H9 (cell line): ENCODE data around the gene SOSTDC1. TPM values are rescaled to one million over a fixed set of nuclear protein-coding genes. Genes with fewer than 3 reads are reported as not detected.

ENCODE experiments used
- DNase-seq: peaks from one replicate; pipeline ENCODE4 v3.0.0-alpha.2; 2017
- H2AFZ ChIP-seq: one replicate; pipeline ENCODE4 v1.6.1; 2013; ENCODE audit warnings: mild to moderate bottlenecking, low read length, control low read depth, moderate library complexity
- H2AK5ac ChIP-seq: 2 replicates; pipeline ENCODE4 v1.6.1; 2013; ENCODE audit warnings: low read length, control low read depth, mixed read lengths; ENCODE audit not compliant: insufficient read length
- H2BK120ac ChIP-seq: one replicate; pipeline ENCODE4 v1.6.1; 2013; ENCODE audit warnings: low read depth, mild to moderate bottlenecking, low read length, control low read depth, inconsistent platforms; ENCODE audit not compliant: poor library complexity, severe bottlenecking
- H2BK12ac ChIP-seq: 2 replicates; pipeline ENCODE4 v1.6.1; 2013; ENCODE audit warnings: low read length, control low read depth, mixed read lengths, low read depth; ENCODE audit not compliant: insufficient read length
- H2BK15ac ChIP-seq: 2 replicates; pipeline ENCODE4 v1.6.1; 2013; ENCODE audit warnings: low read depth, low read length, control low read depth
- H2BK20ac ChIP-seq: one replicate; pipeline ENCODE4 v1.6.1; 2013; ENCODE audit warnings: low read depth, mild to moderate bottlenecking, low read length, control low read depth, inconsistent platforms; ENCODE audit not compliant: poor library complexity, severe bottlenecking
- H2BK5ac ChIP-seq: 2 replicates; pipeline ENCODE4 v1.6.1; 2013; ENCODE audit warnings: low read length, control low read depth, mixed read lengths; ENCODE audit not compliant: insufficient read length
- H3K14ac ChIP-seq: 2 replicates; pipeline ENCODE4 v1.6.1; 2013; ENCODE audit warnings: low read length, control low read depth; ENCODE audit not compliant: insufficient read depth
- H3K18ac ChIP-seq: 2 replicates; pipeline ENCODE4 v1.6.1; 2013; ENCODE audit warnings: low read depth, mild to moderate bottlenecking, mixed read lengths, low read length, control low read depth; ENCODE audit not compliant: insufficient read length
- H3K23ac ChIP-seq: 2 replicates; pipeline ENCODE4 v1.6.1; 2013; ENCODE audit warnings: low read length, control low read depth, mixed read lengths, low read depth; ENCODE audit not compliant: insufficient read length
- H3K23me2 ChIP-seq: 2 replicates; pipeline ENCODE4 v1.6.1; 2013; ENCODE audit warnings: low read depth, mild to moderate bottlenecking, mixed read lengths, low read length, control low read depth; ENCODE audit not compliant: insufficient read length, poor library complexity, severe bottlenecking
- H3K27ac ChIP-seq: 2 replicates; pipeline ENCODE4 v1.5.1; 2013; ENCODE audit warnings: low read length, control low read depth, mixed read lengths, low read depth; ENCODE audit not compliant: insufficient read length
- H3K27me3 ChIP-seq: 2 replicates; pipeline ENCODE4 v1.6.1; 2013; ENCODE audit warnings: low read length, control low read depth, inconsistent platforms; ENCODE audit not compliant: insufficient read depth
- H3K4ac ChIP-seq: 2 replicates; pipeline ENCODE4 v1.6.1; 2013; ENCODE audit warnings: low read depth, mild to moderate bottlenecking, control low read depth, inconsistent platforms, low read length, moderate library complexity
- H3K4me1 ChIP-seq: 2 replicates; pipeline ENCODE4 v1.6.1; 2013; ENCODE audit warnings: low read length, control low read depth, inconsistent platforms; ENCODE audit not compliant: insufficient read depth
- H3K4me2 ChIP-seq: 2 replicates; pipeline ENCODE4 v1.6.1; 2013; ENCODE audit warnings: low read length, control low read depth, mixed read lengths; ENCODE audit not compliant: insufficient read length, insufficient read depth
- H3K56ac ChIP-seq: 2 replicates; pipeline ENCODE4 v1.6.1; 2013; ENCODE audit warnings: low read depth, mild to moderate bottlenecking, mixed read lengths, low read length, control low read depth; ENCODE audit not compliant: insufficient read length
- H3K79me1 ChIP-seq: 2 replicates; pipeline ENCODE4 v1.6.1; 2013; ENCODE audit warnings: low read depth, mild to moderate bottlenecking, moderate library complexity, low read length, control low read depth, inconsistent platforms; ENCODE audit not compliant: insufficient read depth, poor library complexity, severe bottlenecking
- H3K79me2 ChIP-seq: 2 replicates; pipeline ENCODE4 v1.6.1; 2013; ENCODE audit warnings: low read length, control low read depth, inconsistent platforms; ENCODE audit not compliant: insufficient read depth
- H3K9ac ChIP-seq: 2 replicates; pipeline ENCODE4 v1.6.1; 2013; ENCODE audit warnings: low read length, control low read depth, mixed read lengths; ENCODE audit not compliant: insufficient read length; ENCODE audit errors: extremely low read depth
- H3K9me3 ChIP-seq: one replicate; pipeline ENCODE4 v1.6.1; 2013; ENCODE audit warnings: low read depth, low read length, inconsistent platforms; ENCODE audit not compliant: control insufficient read depth
- H3T11ph ChIP-seq: one replicate; pipeline ENCODE4 v1.6.1; 2013; ENCODE audit warnings: mild to moderate bottlenecking, low read length, control low read depth, inconsistent platforms
- H4K20me1 ChIP-seq: one replicate; pipeline ENCODE4 v1.6.1; 2013; ENCODE audit not compliant: control insufficient read depth, insufficient read length, insufficient read depth
- H4K5ac ChIP-seq: 2 replicates; pipeline ENCODE4 v1.6.1; 2013; ENCODE audit warnings: low read depth, mild to moderate bottlenecking, mixed read lengths, low read length, control low read depth; ENCODE audit not compliant: insufficient read length
- H4K8ac ChIP-seq: replicated peaks from 2 replicates; pipeline ENCODE4 v1.6.1; 2013; ENCODE audit warnings: low read length, control low read depth, mixed read lengths, low read depth; ENCODE audit not compliant: insufficient read length
- H4K91ac ChIP-seq: 2 replicates; pipeline ENCODE4 v1.6.1; 2013; ENCODE audit warnings: low read depth, mild to moderate bottlenecking, moderate library complexity, mixed read lengths, low read length, control low read depth; ENCODE audit not compliant: insufficient read length
- H3K27ac Mint-ChIP-seq, 3 experiments: 2 replicates in 2 of 3; 3 replicates in 1 of 3; pipeline ENCODE4 v1.8.0; 2020 to 2021; ENCODE audit warnings: mixed read lengths in 3 of 3, mild to moderate bottlenecking in 1 of 3, moderate library complexity in 1 of 3
- H3K27me3 Mint-ChIP-seq: 2 replicates; pipeline ENCODE4 v1.8.0; 2021; ENCODE audit warnings: low read depth, mild to moderate bottlenecking, moderate library complexity, mixed read lengths
- H3K36me3 Mint-ChIP-seq, 3 experiments: 2 replicates in 2 of 3; 3 replicates in 1 of 3; pipeline ENCODE4 v1.8.0; 2020 to 2021; ENCODE audit warnings: low read depth in 3 of 3, mixed read lengths in 3 of 3; ENCODE audit not compliant: insufficient read depth in 1 of 3
- H3K4me1 Mint-ChIP-seq, 2 experiments: 2 replicates each; pipeline ENCODE4 v1.8.0; 2020; ENCODE audit warnings: mixed read lengths in 2 of 2
- H3K4me3 Mint-ChIP-seq, 2 experiments: 2 replicates in 1 of 2; 3 replicates in 1 of 2; pipeline ENCODE4 v1.8.0; 2020 to 2021; ENCODE audit warnings: mild to moderate bottlenecking in 2 of 2, mixed read lengths in 2 of 2, moderate library complexity in 1 of 2
- H3K9me3 Mint-ChIP-seq, 2 experiments: 2 replicates in 1 of 2; 3 replicates in 1 of 2; pipeline ENCODE4 v1.8.0; 2020; ENCODE audit warnings: mild to moderate bottlenecking in 2 of 2, mixed read lengths in 2 of 2, moderate library complexity in 1 of 2
- WGBS: extraction: QIAGEN DNeasy Blood & Tissue Kit; methylation state at CpG from one replicate; pipeline ENCODE4 v1.1.7; 2013; ENCODE audit warnings: missing lambda C conversion rate, low lambda C conversion rate, mixed read lengths; ENCODE audit not compliant: insufficient read length; ENCODE audit errors: extremely low coverage; 5-methylcytosine and 5-hydroxymethylcytosine counted together
- total RNA-seq: library from RNA; stranded (reverse); gene quantifications from 2 replicates; pipeline ENCODE4 v1.2.1, GENCODE V29; 2021
- TF ChIP-seq, protein P1 (sequence below): fragments of 200-600 bp; sonication (generic); conservative IDR thresholded peaks from 3 replicates; pipeline ENCODE4 v1.8.0; 2021; ENCODE audit warnings: antibody characterized with exemption, mild to moderate bottlenecking

Gene SOSTDC1
- total RNA-seq, 1 experiment from 2014 or later, result not detected

DNA sequence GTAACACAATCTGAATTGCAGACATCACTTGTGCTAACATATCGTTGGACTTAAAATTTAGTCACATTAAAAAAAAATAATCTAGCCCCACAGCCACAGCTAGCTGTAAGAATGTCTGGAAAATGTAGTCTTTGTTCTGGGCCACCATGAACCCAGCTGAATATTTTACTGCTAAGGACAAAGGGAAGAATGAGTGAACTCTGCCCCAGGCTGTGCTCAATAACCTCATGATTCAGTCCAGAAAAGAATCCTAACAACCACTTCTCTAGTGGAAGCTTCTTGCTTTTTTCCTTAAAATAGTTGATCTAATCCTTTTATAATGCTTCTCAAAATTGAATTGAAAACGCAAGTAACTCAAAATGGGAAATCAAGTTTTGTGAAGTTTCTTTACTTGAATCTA, 25.6 kb upstream of the SOSTDC1 start:
- no peaks in the 10 kb centered on the region for H3K79me1 ChIP-seq
- no peak overlapping the region for H2BK5ac ChIP-seq
- Mint-ChIP-seq H3K4me1 (no peaks in the 10 kb centered on the region), H3K27me3 (no peaks in the 10 kb centered on the region), H3K36me3 (no peaks in the 10 kb centered on the region), H3K27ac (no peak overlapping the region), H3K9me3 (no peaks in the 10 kb centered on the region), H3K4me3 (no peak overlapping the region)
- no peak overlapping the region for H3K4ac ChIP-seq
- no peak overlapping the region for H4K8ac ChIP-seq
- no peak overlapping the region for H2BK15ac ChIP-seq
- no peak overlapping the region for H3K18ac ChIP-seq
- no peak overlapping the region for H3K4me2 ChIP-seq
- no peaks in the 10 kb centered on the region for H3K27me3 ChIP-seq
- no peaks in the 10 kb centered on the region for H3K79me2 ChIP-seq
- no peaks in the 10 kb centered on the region for H4K20me1 ChIP-seq
- no peak overlapping the region for H4K5ac ChIP-seq
- no peak overlapping the region for H3K27ac ChIP-seq
- no CpG with 5 or more reads among the region's 2 CpGs for WGBS
- no peak overlapping the region for H2AFZ ChIP-seq
- H3K23ac ChIP-seq, result no peak overlapping the region
- H3K4me1 ChIP-seq, result no peaks in the 10 kb centered on the region
- H2AK5ac ChIP-seq, result no peak overlapping the region
- TF ChIP-seq, protein P1, sequence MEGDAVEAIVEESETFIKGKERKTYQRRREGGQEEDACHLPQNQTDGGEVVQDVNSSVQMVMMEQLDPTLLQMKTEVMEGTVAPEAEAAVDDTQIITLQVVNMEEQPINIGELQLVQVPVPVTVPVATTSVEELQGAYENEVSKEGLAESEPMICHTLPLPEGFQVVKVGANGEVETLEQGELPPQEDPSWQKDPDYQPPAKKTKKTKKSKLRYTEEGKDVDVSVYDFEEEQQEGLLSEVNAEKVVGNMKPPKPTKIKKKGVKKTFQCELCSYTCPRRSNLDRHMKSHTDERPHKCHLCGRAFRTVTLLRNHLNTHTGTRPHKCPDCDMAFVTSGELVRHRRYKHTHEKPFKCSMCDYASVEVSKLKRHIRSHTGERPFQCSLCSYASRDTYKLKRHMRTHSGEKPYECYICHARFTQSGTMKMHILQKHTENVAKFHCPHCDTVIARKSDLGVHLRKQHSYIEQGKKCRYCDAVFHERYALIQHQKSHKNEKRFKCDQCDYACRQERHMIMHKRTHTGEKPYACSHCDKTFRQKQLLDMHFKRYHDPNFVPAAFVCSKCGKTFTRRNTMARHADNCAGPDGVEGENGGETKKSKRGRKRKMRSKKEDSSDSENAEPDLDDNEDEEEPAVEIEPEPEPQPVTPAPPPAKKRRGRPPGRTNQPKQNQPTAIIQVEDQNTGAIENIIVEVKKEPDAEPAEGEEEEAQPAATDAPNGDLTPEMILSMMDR, result no peak
- H3K56ac ChIP-seq, result no peak overlapping the region
- DNase-seq, result no peak
- H3T11ph ChIP-seq, result no peak overlapping the region
- H3K23me2 ChIP-seq, result no peaks in the 10 kb centered on the region
- H4K91ac ChIP-seq, result no peak overlapping the region
- H2BK20ac ChIP-seq, result no peak overlapping the region
- H2BK12ac ChIP-seq, result no peak overlapping the region
- H3K9me3 ChIP-seq, result no peaks in the 10 kb centered on the region
- no peak overlapping the region for H3K9ac ChIP-seq
- no peak overlapping the region for H3K14ac ChIP-seq
- H2BK120ac ChIP-seq, result no peak overlapping the region
